Activated T-cell treated with anti-CD3 and anti-CD28 coated beads for 24 hours (primary cell): ENCODE data around the gene FCER2.
A peak's percentile ranks its signal among the peaks of the same experiment; 100 is the strongest.

Experiments
- DNase-seq: peaks from one replicate; pipeline ENCODE4 v3.0.0-alpha.2; 2020; ENCODE audit warnings: low read depth

The FCER2 gene

GRCh38 chr19:7677669-7678311 lies 24.1 kb downstream of the FCER2 start:
- no peak for DNase-seq

GRCh38 chr19:7676854-7677253 lies 25.1 kb downstream of the FCER2 start, which contains the start of gene MCEMP1:
Gene MCEMP1 (plus strand): TSS chr19:7677090. CDS start chr19:7677121, 31 bp downstream.
- DNase-seq: no peak

GRCh38 chr19:7676376-7676775 lies 25.6 kb downstream of the FCER2 start:
- DNase-seq: no peak

- DNase-seq: no peak
Measured at GRCh38 chr19:7674010-7675005, 27.6 kb downstream of the FCER2 start.

GRCh38 chr19:7672522-7672921 lies 29.4 kb downstream of the FCER2 start:
- no peak for DNase-seq

- no peak for DNase-seq
Measured at GRCh38 chr19:7670790-7671189, 31.1 kb downstream of the FCER2 start.

- DNase-seq: no peak
Measured at GRCh38 chr19:7670150-7670783, 31.7 kb downstream of the FCER2 start.

- DNase-seq: no peak
Measured at GRCh38 chr19:7669641-7670040, 32.3 kb downstream of the FCER2 start.

GRCh38 chr19:7668842-7669241 lies 33.1 kb downstream of the FCER2 start, which contains the start of gene RETN:
Gene RETN (plus strand): TSS chr19:7669049. CDS start chr19:7669327, 278 bp downstream.
- no peak for DNase-seq

- DNase-seq: no peak
Measured at GRCh38 chr19:7665076-7665475, 36.9 kb downstream of the FCER2 start.

- DNase-seq: no peak
Measured at GRCh38 chr19:7663706-7664105, 38.2 kb downstream of the FCER2 start.

- DNase-seq: no peak
Measured at GRCh38 chr19:7662657-7663056, 39.3 kb downstream of the FCER2 start.

GRCh38 chr19:7661744-7662538 lies 40.0 kb downstream of the FCER2 start:
- no peak for DNase-seq

- DNase-seq: peak; percentile 32
Measured at GRCh38 chr19:7658219-7658686, 43.7 kb downstream of the FCER2 start.

- DNase-seq: no peak
Measured at GRCh38 chr19:7657131-7657751, 44.7 kb downstream of the FCER2 start.

GRCh38 chr19:7655581-7655980 lies 46.4 kb downstream of the FCER2 start:
- DNase-seq: no peak

GRCh38 chr19:7654401-7654800 lies 47.5 kb downstream of the FCER2 start:
- no peak for DNase-seq

GRCh38 chr19:7652061-7652641 lies 49.8 kb downstream of the FCER2 start:
- peak; percentile 77 for DNase-seq

- no peak for DNase-seq
Measured at GRCh38 chr19:7650148-7650547, 51.8 kb downstream of the FCER2 start.

GRCh38 chr19:7648265-7649014 lies 53.5 kb downstream of the FCER2 start:
- no peak for DNase-seq
